Measurements from ENCODE around the gene TWF2. TPM values are rescaled to one million over a fixed set of nuclear protein-coding genes. Genes with fewer than 3 reads are reported as not detected.
A peak's percentile ranks its signal among the peaks of the same experiment; 100 is the strongest.

Gene TWF2
- total and polyA plus RNA-seq, 2 of the 13 experiments (the other 11 are each of a cell fraction or from before 2014, with no cell fraction given), result 45.5 to 108 TPM

DNA sequence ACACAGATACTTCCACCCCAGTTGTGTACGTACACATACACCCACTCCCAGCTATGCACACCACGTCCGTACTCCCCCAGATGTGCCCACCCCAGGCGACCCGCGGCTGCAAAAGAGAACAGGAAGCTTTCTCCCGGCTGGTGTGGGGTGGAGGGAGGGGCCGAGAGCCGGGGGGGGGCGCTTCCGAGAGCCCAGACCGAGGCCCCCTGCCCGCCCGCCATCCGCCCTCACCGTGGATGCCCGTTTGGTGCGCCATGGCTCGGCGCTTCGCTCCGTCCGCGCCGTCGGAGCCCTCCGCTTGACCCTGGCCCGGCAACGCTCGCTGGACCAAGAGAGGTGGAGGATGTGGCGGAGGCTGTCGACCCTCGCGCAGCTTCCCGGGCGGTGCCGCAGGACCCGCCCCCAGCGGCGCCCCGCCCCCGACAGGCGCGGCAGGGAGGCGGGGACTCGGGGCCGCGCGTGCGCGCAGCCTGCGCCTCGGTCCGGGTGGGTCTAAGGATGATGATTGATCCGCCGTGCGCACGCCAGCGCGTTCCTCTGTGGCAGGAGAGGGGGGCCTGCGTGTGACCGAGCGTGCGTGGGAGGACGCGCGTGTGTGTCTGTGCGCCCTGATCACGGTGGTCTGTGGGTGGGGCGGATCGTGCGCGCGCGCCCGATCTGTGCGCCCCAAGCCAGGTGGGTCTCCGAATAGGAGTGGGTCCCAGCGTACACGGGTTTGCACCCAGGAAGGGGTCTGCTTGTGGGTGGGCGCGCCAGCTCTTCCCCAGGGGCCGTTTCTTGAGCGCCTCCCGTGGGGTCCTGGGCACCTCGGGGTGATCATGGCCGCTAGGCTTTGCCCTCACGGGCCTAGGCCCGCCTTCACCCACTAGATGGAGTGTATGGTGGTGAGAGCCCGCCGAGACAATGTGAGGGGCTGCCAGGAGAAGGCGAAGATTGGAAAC is at the start of gene TWF2 (continued):
- TF ChIP-seq ZNF160 (CRISPR knock-in tag; IDR thresholded peaks at IDR 0.05) (0 out of 2 replicates have a peak, but pooled peaks have one; percentile 45), ZNF615 (CRISPR knock-in tag; IDR thresholded peaks at IDR 0.05; ENCODE audit: borderline replicate concordance) (no peak), SRF (IDR thresholded peaks at IDR 0.05; ENCODE audit: low read depth, low read length) (no peak), ZNF773 (CRISPR knock-in tag; IDR thresholded peaks at IDR 0.05; ENCODE audit: borderline replicate concordance) (no peak), RXRB (CRISPR knock-in tag; IDR thresholded peaks at IDR 0.05; ENCODE audit: borderline replicate concordance) (no peak), ZNF317 (CRISPR knock-in tag; IDR thresholded peaks at IDR 0.05) (0 out of 2 replicates have a peak, but pooled peaks have one; percentile 32), ZNF557 (CRISPR knock-in tag; IDR thresholded peaks at IDR 0.05) (no peak; the same call in 1 of the 2 replicates), ZNF224 (CRISPR knock-in tag; IDR thresholded peaks at IDR 0.05) (0 out of 2 replicates have a peak, but pooled peaks have one; percentile 52), JARID2 (CRISPR knock-in tag; IDR thresholded peaks at IDR 0.05; ENCODE audit: insufficient replicate concordance) (no peak), GABPB1 (CRISPR knock-in tag; IDR thresholded peaks at IDR 0.05) (peak; percentile 65; the same call in 1 of the 2 replicates), ZNF660 (CRISPR knock-in tag; IDR thresholded peaks at IDR 0.05; ENCODE audit: borderline replicate concordance, low read depth) (no peak), ZNF253 (CRISPR knock-in tag; IDR thresholded peaks at IDR 0.05; ENCODE audit: borderline replicate concordance) (no peak), RBM39 (IDR thresholded peaks at IDR 0.05; ENCODE audit: low read depth, low read length, poor library complexity, severe bottlenecking) (peak; percentile 34), SETDB1 (CRISPR knock-in tag; IDR thresholded peaks at IDR 0.05; ENCODE audit: borderline replicate concordance) (no peak), SIX4 (CRISPR knock-in tag; IDR thresholded peaks at IDR 0.05) (0 out of 2 replicates have a peak, but pooled peaks have one; percentile 8), YEATS2 (CRISPR knock-in tag; IDR thresholded peaks at IDR 0.05; ENCODE audit: borderline replicate concordance) (no peak), PTBP1 (IDR thresholded peaks at IDR 0.05; ENCODE audit: low read depth, low read length, poor library complexity, severe bottlenecking) (no peak), ZSCAN29 (CRISPR knock-in tag; conservative IDR thresholded peaks at IDR 0.05) (no peak), MED13 (CRISPR knock-in tag; IDR thresholded peaks at IDR 0.05) (no peak), ZBTB8A (CRISPR knock-in tag; IDR thresholded peaks at IDR 0.05; ENCODE audit: borderline replicate concordance, low read depth) (peak; percentile 78; the same call in 1 of the 2 replicates), SIX1 (CRISPR knock-in tag; IDR thresholded peaks at IDR 0.05; ENCODE audit: borderline replicate concordance) (no peak), ZNF225 (CRISPR knock-in tag; IDR thresholded peaks at IDR 0.05) (peak; percentile 53; the same call in 1 of the 2 replicates)
- TF ChIP-seq, protein P1, sequence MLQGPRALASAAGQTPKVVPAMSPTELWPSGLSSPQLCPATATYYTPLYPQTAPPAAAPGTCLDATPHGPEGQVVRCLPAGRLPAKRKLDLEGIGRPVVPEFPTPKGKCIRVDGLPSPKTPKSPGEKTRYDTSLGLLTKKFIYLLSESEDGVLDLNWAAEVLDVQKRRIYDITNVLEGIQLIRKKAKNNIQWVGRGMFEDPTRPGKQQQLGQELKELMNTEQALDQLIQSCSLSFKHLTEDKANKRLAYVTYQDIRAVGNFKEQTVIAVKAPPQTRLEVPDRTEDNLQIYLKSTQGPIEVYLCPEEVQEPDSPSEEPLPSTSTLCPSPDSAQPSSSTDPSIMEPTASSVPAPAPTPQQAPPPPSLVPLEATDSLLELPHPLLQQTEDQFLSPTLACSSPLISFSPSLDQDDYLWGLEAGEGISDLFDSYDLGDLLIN (CRISPR knock-in tag; IDR thresholded peaks at IDR 0.05; ENCODE audit: borderline replicate concordance), result no peak
- TF ChIP-seq, protein P2, sequence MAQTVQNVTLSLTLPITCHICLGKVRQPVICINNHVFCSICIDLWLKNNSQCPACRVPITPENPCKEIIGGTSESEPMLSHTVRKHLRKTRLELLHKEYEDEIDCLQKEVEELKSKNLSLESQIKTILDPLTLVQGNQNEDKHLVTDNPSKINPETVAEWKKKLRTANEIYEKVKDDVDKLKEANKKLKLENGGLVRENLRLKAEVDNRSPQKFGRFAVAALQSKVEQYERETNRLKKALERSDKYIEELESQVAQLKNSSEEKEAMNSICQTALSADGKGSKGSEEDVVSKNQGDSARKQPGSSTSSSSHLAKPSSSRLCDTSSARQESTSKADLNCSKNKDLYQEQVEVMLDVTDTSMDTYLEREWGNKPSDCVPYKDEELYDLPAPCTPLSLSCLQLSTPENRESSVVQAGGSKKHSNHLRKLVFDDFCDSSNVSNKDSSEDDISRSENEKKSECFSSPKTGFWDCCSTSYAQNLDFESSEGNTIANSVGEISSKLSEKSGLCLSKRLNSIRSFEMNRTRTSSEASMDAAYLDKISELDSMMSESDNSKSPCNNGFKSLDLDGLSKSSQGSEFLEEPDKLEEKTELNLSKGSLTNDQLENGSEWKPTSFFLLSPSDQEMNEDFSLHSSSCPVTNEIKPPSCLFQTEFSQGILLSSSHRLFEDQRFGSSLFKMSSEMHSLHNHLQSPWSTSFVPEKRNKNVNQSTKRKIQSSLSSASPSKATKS (CRISPR knock-in tag; IDR thresholded peaks at IDR 0.05), result no peak
- TF ChIP-seq, protein P3, sequence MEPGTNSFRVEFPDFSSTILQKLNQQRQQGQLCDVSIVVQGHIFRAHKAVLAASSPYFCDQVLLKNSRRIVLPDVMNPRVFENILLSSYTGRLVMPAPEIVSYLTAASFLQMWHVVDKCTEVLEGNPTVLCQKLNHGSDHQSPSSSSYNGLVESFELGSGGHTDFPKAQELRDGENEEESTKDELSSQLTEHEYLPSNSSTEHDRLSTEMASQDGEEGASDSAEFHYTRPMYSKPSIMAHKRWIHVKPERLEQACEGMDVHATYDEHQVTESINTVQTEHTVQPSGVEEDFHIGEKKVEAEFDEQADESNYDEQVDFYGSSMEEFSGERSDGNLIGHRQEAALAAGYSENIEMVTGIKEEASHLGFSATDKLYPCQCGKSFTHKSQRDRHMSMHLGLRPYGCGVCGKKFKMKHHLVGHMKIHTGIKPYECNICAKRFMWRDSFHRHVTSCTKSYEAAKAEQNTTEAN (CRISPR knock-in tag; conservative IDR thresholded peaks at IDR 0.05), result 0 out of 2 replicates have a peak, but pooled peaks have one; percentile 26
